PC-9 (cell line): ENCODE data around the gene PACRG. TPM values are rescaled to one million over a fixed set of nuclear protein-coding genes. Genes with fewer than 3 reads are reported as not detected.

Experiments used
- BruUV-seq: library from RNA; stranded (reverse); fragments of 400-500 nt; replicated peaks from 2 replicates; lab custom pipeline; 2021; lab: Mats Ljungman, UMichigan
- CTCF ChIA-PET: fragments of 300-600 bp; sonication (Branson Sonifier 250); formaldehyde crosslinking; loops from one replicate; lab custom pipeline; 2022; ENCODE audit warnings: antibody characterized with exemption; lab: Charles Lee
- POLR2A ChIA-PET: fragments of 300-600 bp; sonication (Branson Sonifier 250); formaldehyde crosslinking; loops from one replicate; lab custom pipeline; 2022; ENCODE audit warnings: antibody characterized with exemption; ENCODE audit not compliant: unreplicated experiment; lab: Charles Lee
- DNase-seq, 2 experiments: peaks; one replicate each; pipeline versions ENCODE4 v3.0.0 to v3.0.0-alpha.2; 2015 to 2022; ENCODE audit warnings: mixed read lengths in 1 of 2
- H2AFZ ChIP-seq: fragments of 200-600 bp; sonication (generic); 2 replicates; pipeline ENCODE4 v1.8.1; 2017; ENCODE audit warnings: antibody characterized with exemption
- H3F3A ChIP-seq: fragments of 200-600 bp; sonication (generic); 2 replicates; pipeline ENCODE4 v1.8.1; 2017; ENCODE audit warnings: antibody characterized with exemption, mild to moderate bottlenecking, low read depth; ENCODE audit not compliant: insufficient read depth
- H3K27ac ChIP-seq: fragments of 200-600 bp; sonication (generic); 2 replicates; pipeline ENCODE4 v1.6.1; 2016; ENCODE audit warnings: mixed run types
- H3K27me3 ChIP-seq: fragments of 200-600 bp; sonication (generic); 2 replicates; pipeline ENCODE4 v1.6.1; 2016; ENCODE audit warnings: low read depth, mixed run types; ENCODE audit not compliant: insufficient read depth
- H3K36me3 ChIP-seq: fragments of 200-600 bp; sonication (generic); 2 replicates; pipeline ENCODE4 v1.6.1; 2016; ENCODE audit warnings: low read depth, mixed run types
- H3K4me1 ChIP-seq: fragments of 200-600 bp; sonication (generic); replicated peaks from 2 replicates; pipeline ENCODE4 v1.6.1; 2016; ENCODE audit warnings: mixed run types; ENCODE audit not compliant: insufficient read depth
- H3K4me2 ChIP-seq: fragments of 200-600 bp; sonication (generic); 2 replicates; pipeline ENCODE4 v1.6.1; 2017; ENCODE audit warnings: mixed run types
- H3K4me3 ChIP-seq: fragments of 200-600 bp; sonication (generic); 2 replicates; pipeline ENCODE4 v1.6.1; 2016; ENCODE audit warnings: mixed run types
- H3K79me2 ChIP-seq: fragments of 200-600 bp; sonication (generic); 2 replicates; pipeline ENCODE4 v1.6.1; 2017; ENCODE audit warnings: low read depth, mixed run types
- H3K9me2 ChIP-seq: fragments of 200-600 bp; sonication (generic); 2 replicates; pipeline ENCODE4 v1.8.1; 2017; ENCODE audit warnings: mild to moderate bottlenecking; ENCODE audit not compliant: insufficient read depth
- H3K9me3 ChIP-seq: fragments of 200-600 bp; sonication (generic); 2 replicates; pipeline ENCODE4 v1.8.1; 2016; ENCODE audit warnings: low read depth; ENCODE audit not compliant: insufficient read depth
- H4K20me1 ChIP-seq: fragments of 200-600 bp; sonication (generic); 2 replicates; pipeline ENCODE4 v1.8.1; 2017; ENCODE audit not compliant: insufficient read depth
- CTCF ChIP-seq: fragments of 200-600 bp; sonication (generic); conservative IDR thresholded peaks from 2 replicates; pipeline ENCODE4 v1.6.1; 2017; ENCODE audit warnings: mixed run types, antibody characterized with exemption, mild to moderate bottlenecking, moderate library complexity
- EZH2 ChIP-seq: fragments of 200-600 bp; sonication (generic); IDR thresholded peaks from 2 replicates; pipeline ENCODE4 v1.8.0; 2017; ENCODE audit warnings: antibody characterized with exemption, low read depth
- intact Hi-C: fragments of 100-400 bp; cut with micrococcal nuclease; formaldehyde crosslinking; loops from one replicate; pipeline ENCODE4 v1.10.0; 2022; ENCODE audit not compliant: unreplicated experiment
- total RNA-seq: library from RNA; stranded (reverse); gene quantifications from 2 replicates; pipeline ENCODE4 v1.2.3, GENCODE V29; 2021

Gene PACRG
- total RNA-seq, 1 experiment from 2014 or later: not detected

GRCh38 chr6:163188746-163189145 is 461.0 kb downstream of the PACRG start:
- intact Hi-C loops: no loop called here
- POLR2A ChIA-PET: no interaction called here
- Histone ChIP-seq H3K27ac (no peak overlapping the region), H3F3A (no peaks in the 10 kb centered on the region), H3K27me3 (no peaks in the 10 kb centered on the region), H3K9me3 (no peaks in the 10 kb centered on the region), H4K20me1 (no peaks in the 10 kb centered on the region), H3K4me2 (no peak overlapping the region), H3K4me1 (no peaks in the 10 kb centered on the region), H3K4me3 (no peak overlapping the region), H3K79me2 (no peaks in the 10 kb centered on the region), H3K36me3 (no peaks in the 10 kb centered on the region), H2AFZ (no peak overlapping the region), H3K9me2 (no peaks in the 10 kb centered on the region)
- TF ChIP-seq EZH2 (no peak), CTCF (no peak)
- no peak for DNase-seq
- CTCF ChIA-PET: no interaction called here
- no TSS peak for BruUV-seq

- Histone ChIP-seq H3K27me3 (no peaks in the 10 kb centered on the region), H3K9me3 (no peaks in the 10 kb centered on the region), H3K79me2 (no peaks in the 10 kb centered on the region), H3K4me3 (no peak overlapping the region), H3F3A (no peaks in the 10 kb centered on the region), H3K27ac (no peak overlapping the region), H3K36me3 (no peaks in the 10 kb centered on the region), H3K4me2 (no peak overlapping the region), H2AFZ (no peak overlapping the region), H3K4me1 (no peaks in the 10 kb centered on the region), H4K20me1 (no peaks in the 10 kb centered on the region), H3K9me2 (no peaks in the 10 kb centered on the region)
- no peak for DNase-seq
- CTCF ChIA-PET: no interaction called here
- TF ChIP-seq CTCF: no peak
- no peak for TF ChIP-seq EZH2
- POLR2A ChIA-PET: no interaction called here
- BruUV-seq: no TSS peak
- intact Hi-C loops: no loop called here
These were observed 461.8 kb downstream of the PACRG start for GRCh38 chr6:163189609-163190008.

GRCh38 chr6:163190786-163191185 is 463.0 kb downstream of the PACRG start:
- H3K9me2 ChIP-seq: no peaks in the 10 kb centered on the region
- H3K9me3 ChIP-seq: no peaks in the 10 kb centered on the region
- BruUV-seq: no TSS peak
- H3K4me3 ChIP-seq: no peak overlapping the region
- ChIA-PET POLR2A (no interaction called here), CTCF (no interaction called here)
- H3K27ac ChIP-seq: no peak overlapping the region
- DNase-seq: no peak
- H4K20me1 ChIP-seq: no peaks in the 10 kb centered on the region
- no peaks in the 10 kb centered on the region for H3K4me1 ChIP-seq
- no peak overlapping the region for H3K4me2 ChIP-seq
- no peaks in the 10 kb centered on the region for H3F3A ChIP-seq
- no peaks in the 10 kb centered on the region for H3K79me2 ChIP-seq
- intact Hi-C loops: no loop called here
- H3K27me3 ChIP-seq: no peaks in the 10 kb centered on the region
- no peaks in the 10 kb centered on the region for H3K36me3 ChIP-seq
- no peak overlapping the region for H2AFZ ChIP-seq
- TF ChIP-seq EZH2 (no peak), CTCF (no peak)
